Epithelial cell of proximal tubule (primary cell): ENCODE results near the gene MAP2K7. TPM values are rescaled to one million over a fixed set of nuclear protein-coding genes. Genes with fewer than 3 reads are reported as not detected.
"Not testable (repeated sequence)": the region's sequence is repeated elsewhere in the genome, so short reads cannot be mapped to it uniquely, and the experiment has no call there.

Experiments
- DNase-seq: peaks from one replicate; pipeline ENCODE4 v3.0.0-alpha.2; 2011; ENCODE audit warnings: low read depth
- H3K4me3 ChIP-seq: 2 replicates; pipeline ENCODE4 v1.5.1; 2011; ENCODE audit warnings: low read depth, mild to moderate bottlenecking, low read length
- CTCF ChIP-seq: conservative IDR thresholded peaks from 2 replicates; pipeline ENCODE4 v1.5.1; 2012; ENCODE audit warnings: low read depth, mild to moderate bottlenecking, low read length
- total RNA-seq: library from RNA; depleted of rRNA; stranded (reverse); fragments of >200 nt; gene quantifications from 2 replicates; pipeline ENCODE4 v1.2.3, GENCODE V29; 2015

MAP2K7 gene
- total RNA-seq, 1 donor from 2014 or later = 7.6 TPM

DNA sequence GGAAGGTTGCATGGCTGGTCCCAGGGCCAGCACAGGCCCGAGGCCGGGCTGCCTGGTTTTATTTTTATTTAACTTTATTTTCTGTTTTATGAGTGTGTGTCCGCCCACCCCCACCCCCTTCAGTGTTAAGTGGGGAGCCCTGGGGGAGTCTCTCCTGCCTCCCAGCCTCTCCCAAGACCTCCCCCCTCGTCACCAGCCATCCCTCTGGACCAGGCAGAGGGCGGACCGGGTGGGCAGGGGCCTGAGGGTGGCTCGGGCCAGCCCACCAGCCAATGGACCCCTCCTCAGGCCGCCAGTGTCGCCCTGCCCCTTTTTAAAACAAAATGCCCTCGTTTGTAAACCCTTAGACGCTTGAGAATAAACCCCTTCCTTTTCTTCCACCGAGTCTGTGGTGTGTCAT lies 10.4 kb downstream of the MAP2K7 start:
- no peak for TF ChIP-seq CTCF
- no peak overlapping the region for H3K4me3 ChIP-seq
- DNase-seq = no peak

- H3K4me3 ChIP-seq = no peak within 1 kb of the TSS
- TF ChIP-seq CTCF = no peak
- no peak for DNase-seq
These were observed 10.9 kb downstream of the MAP2K7 start, which contains the start of gene TGFBR3L for GRCh38 chr19:7914598-7915045. TGFBR3L (plus strand) TSS chr19:7914830.

DNA sequence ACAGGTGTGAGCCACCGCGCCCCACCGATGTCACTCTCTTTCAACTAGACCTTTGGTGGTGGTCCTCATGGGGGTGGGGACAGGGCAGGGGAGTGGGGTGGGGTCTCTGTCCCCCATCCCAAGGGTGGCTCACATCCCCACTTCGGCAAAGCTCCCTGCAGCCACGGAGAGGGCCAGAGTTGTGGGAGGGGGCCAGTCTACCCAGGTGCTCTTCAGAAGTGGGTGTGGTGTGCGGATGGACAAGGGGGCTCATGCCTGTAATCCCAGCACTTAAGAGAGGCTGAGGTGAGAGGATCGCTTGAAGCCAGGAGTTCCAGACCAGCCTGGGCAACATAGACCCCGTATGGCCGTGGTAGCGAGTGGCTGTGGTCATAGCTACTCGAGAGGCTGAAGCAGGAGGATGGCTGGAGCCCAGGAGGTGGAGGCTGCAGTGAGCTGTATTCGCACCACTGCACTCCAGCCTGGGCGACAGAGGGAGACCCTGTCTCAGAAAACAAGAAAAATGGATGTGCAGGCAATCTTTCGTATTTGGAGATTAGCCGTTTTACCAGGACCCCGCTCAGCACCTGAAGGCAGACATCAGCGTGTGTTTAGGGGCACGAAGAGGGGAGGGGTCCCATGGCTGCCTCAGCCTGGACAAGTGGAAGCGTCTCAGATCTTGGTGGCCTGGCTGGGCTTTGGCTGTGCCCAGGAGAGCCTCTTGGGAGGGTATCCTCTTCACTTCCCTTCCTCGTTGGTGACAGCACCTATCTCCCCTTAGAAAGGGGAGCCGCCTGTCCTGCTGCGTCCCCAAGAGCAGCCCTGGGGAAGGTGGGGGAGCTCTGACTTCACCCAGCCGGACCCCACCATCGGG lies 11.8 kb downstream of the MAP2K7 start:
- H3K4me3 ChIP-seq = peak overlapping the region; percentile 41
- TF ChIP-seq CTCF = no peak
- DNase-seq = no peak

GRCh38 chr19:7916103-7916954 lies 12.7 kb downstream of the MAP2K7 start:
- DNase-seq = no peak

GRCh38 chr19:7916955-7917266 lies 13.2 kb downstream of the MAP2K7 start:
- H3K4me3 ChIP-seq = peak overlapping the region; percentile 39
- TF ChIP-seq CTCF = no peak
- no peak for DNase-seq

More at GRCh38 chr19:7916103-7916954, 12.7 kb downstream of the MAP2K7 start:
- TF ChIP-seq CTCF = no peak
- H3K4me3 ChIP-seq = peak overlapping the region; percentile 41

DNA sequence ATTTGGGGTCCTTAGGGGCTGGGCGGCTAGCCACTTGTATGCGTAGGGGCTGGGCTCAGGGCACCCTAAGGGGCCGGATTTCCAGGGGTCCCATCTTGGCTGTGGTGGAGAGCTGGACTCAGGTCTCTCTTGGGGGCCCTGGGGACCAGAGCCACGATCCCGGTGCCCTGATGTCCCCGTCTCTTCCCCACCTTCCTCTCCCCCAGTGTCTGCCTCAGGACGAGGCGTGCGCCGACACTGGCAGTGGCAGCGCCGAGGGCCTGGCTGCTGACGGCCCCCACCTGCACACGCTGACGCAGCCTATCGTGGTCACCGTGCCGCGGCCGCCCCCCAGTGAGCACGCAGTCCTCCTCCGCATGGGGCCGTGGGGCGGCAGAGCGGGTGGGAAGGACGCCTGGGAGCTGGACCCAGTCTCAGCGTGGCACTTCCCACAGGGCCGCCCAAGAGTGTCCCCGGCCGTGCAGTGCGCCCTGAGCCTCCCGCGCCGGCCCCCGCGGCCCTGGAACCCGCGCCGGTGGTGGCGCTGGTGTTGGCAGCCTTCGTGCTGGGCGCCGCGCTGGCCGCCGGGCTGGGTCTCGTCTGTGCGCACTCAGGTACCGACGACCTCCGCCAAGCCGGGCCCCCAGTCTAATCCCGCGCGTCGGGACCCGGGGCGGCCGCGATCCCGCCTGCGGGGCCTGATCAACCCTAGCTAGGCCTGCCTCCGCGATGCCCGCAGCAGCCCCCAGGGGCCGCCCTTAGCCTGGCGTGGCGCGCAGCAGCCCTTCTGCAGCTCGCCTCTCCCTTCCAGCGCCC lies 13.8 kb downstream of the MAP2K7 start:
- no peak for DNase-seq
- H3K4me3 ChIP-seq = peak overlapping the region; percentile 39
- peak; percentile 56 for TF ChIP-seq CTCF

DNA sequence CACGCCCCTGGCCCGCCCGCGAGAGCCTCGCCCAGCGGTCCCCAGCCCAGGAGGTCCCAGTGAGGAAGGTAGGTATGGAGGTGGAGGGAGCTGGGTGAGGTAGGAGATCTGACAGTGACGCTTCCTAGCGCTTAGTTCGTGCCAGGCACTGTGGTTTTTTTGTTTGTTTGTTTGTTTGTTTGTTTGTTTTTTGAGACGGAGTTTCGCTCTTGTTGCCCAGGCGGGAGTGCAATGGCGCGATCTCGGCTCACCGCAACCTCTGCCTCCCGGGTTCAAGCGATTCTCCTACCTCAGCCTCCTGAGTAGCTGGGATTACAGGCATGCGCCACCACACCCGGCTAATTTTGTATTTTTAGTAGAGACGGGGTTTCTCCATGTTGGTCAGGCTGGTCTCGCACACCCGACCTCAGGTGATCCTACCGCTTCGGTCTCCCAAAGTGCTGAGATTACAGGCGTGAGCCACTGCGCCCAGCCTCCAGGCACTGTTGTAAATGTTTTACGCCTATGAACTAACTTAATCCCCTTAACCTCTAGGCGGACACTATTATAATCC lies 14.5 kb downstream of the MAP2K7 start:
- DNase-seq = not testable (repeated sequence)
- H3K4me3 ChIP-seq = peak overlapping the region; percentile 89
